HG03469 (cell line): ENCODE measurements around the gene CNPY1.

Experiments used
- ATAC-seq: cut with Tn5 transposase; IDR thresholded peaks from one replicate; pipeline ENCODE4 v1.9.1; 2021; ENCODE audit warnings: mild to moderate bottlenecking, moderate library complexity, moderate number of reproducible peaks; ENCODE audit not compliant: unreplicated experiment

The CNPY1 gene

GRCh38 chr7:155560196-155560885, 14.0 kb upstream of the CNPY1 start:
- ATAC-seq, result no peak

- ATAC-seq, result no peak
Measured at GRCh38 chr7:155559519-155560108, 13.3 kb upstream of the CNPY1 start.

- ATAC-seq, result no peak
Measured at GRCh38 chr7:155558961-155559360, 12.6 kb upstream of the CNPY1 start.

- ATAC-seq, result no peak
Measured at GRCh38 chr7:155558351-155558750, 12.0 kb upstream of the CNPY1 start.

- ATAC-seq, result no peak
Measured at GRCh38 chr7:155557778-155558177, 11.4 kb upstream of the CNPY1 start.

GRCh38 chr7:155556763-155557162, 10.4 kb upstream of the CNPY1 start:
- no peak for ATAC-seq

- no peak for ATAC-seq
Measured at GRCh38 chr7:155555116-155555695, 8.8 kb upstream of the CNPY1 start.

- no peak for ATAC-seq
Measured at GRCh38 chr7:155553871-155554270, 7.5 kb upstream of the CNPY1 start.

- no peak for ATAC-seq
Measured at GRCh38 chr7:155551785-155552611, 5.6 kb upstream of the CNPY1 start.

GRCh38 chr7:155550916-155551315, 4.6 kb upstream of the CNPY1 start:
- no peak for ATAC-seq

- no peak for ATAC-seq
Measured at GRCh38 chr7:155549226-155549625, 2.9 kb upstream of the CNPY1 start.

GRCh38 chr7:155547161-155547791, 917 bp upstream of the CNPY1 start:
- no peak for ATAC-seq

GRCh38 chr7:155545348-155545747, 1.0 kb downstream of the CNPY1 start:
- ATAC-seq, result no peak

- no peak for ATAC-seq
Measured at GRCh38 chr7:155544485-155544884, 1.9 kb downstream of the CNPY1 start.

GRCh38 chr7:155543926-155544325, 2.4 kb downstream of the CNPY1 start:
- ATAC-seq, result no peak

GRCh38 chr7:155543011-155543876, 3.1 kb downstream of the CNPY1 start:
- ATAC-seq, result no peak

- no peak for ATAC-seq
Measured at GRCh38 chr7:155541986-155542675, 4.2 kb downstream of the CNPY1 start.

- no peak for ATAC-seq
Measured at GRCh38 chr7:155540553-155540952, 5.8 kb downstream of the CNPY1 start.

GRCh38 chr7:155538293-155538692, 8.1 kb downstream of the CNPY1 start:
- ATAC-seq, result no peak

GRCh38 chr7:155536451-155536850, 9.9 kb downstream of the CNPY1 start:
- no peak for ATAC-seq
